ENCODE results near the gene NAA40.

NAA40 gene

DNA sequence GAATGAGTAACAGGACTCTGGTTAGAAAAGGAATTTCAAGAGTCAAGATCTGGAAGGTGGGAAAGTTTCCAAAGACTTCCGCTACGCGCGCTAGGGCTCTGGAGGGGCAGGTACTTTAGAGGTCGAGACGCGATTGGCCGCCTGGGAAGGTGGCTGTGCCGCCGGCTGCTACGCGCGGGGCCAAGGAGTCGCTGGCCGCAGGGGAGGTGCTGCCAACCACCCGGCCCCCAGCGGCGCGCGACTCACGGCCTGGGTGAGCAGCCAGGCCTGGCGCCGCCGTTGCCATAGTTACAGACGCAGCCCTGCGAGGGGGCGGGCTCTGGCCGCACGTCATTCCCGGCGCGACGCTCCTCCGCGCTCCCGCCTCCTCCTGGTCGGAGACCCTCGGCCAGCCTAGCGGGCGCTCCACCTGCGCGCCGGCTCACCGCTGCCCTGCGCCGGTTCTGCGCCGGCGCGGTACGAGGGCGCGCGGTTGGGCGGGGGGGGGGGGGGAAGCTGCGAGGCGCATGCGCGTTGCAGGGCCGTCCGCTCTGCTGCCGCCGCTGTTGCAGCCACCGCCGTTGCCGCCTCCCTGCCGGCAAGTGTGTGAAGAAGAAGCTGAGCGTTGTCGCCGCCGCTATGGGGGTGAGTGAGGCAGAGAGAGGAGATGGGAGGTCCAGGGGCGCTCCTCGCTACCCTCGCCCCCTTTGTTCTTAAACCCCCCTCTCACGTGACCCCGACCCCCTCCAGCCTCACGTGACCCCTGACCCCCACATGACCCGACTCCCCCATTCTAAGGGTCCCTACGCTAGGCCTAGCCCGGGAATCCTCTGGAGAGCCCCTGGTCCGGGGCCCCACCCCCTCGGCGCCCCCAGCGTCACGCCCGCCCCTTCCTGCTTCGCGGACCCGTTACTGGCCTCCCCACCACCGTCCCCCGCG is at the start of gene NAA40:
TSS of gene NAA40 (plus strand) at position 524 of the 918 bp plus-strand sequence. CDS start at position 619, 95 bp downstream.
- DNase-seq: peak; percentile 97

DNA sequence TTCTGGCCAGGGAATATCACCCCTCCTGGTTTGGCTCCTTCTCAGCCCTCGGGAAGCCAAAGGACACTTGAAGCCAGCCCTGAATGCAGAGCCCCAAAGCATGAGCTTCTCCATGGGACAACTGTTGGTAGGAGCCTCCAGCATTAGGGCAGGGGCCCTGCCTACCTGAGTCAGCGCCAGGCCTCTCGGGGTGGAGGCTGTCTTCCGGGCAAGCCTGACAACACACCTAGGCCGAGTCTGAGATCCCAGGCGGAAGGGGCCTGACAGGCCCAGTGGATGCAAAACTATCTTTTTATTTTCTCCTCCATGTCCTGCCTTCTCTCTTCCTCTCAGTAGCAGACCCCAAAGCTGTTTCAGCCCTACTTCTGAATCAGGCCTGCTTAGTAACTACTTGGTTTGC is 49.5 kb upstream of the NAA40 start:
- DNase-seq: no peak

DNA sequence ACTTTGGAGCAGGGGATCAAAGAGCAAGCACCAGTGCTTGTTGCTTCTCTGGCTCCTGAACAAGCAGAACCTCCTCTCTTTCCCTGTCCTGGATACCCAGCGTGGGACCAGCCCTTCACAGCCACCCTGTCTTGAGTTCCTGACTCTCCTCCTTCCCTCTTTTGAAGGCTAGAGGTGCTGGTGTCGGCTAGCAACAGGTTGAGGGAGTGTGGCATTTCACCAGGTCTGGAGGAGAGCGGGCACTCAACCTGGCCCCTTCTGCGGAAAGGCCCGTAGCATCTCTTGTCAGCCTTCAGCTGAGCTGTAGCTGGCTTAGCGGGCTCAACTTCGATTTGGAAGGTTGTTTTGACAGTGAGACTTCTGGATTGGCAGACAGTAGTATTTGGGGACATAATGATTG is 48.4 kb upstream of the NAA40 start:
- no peak for DNase-seq

DNA sequence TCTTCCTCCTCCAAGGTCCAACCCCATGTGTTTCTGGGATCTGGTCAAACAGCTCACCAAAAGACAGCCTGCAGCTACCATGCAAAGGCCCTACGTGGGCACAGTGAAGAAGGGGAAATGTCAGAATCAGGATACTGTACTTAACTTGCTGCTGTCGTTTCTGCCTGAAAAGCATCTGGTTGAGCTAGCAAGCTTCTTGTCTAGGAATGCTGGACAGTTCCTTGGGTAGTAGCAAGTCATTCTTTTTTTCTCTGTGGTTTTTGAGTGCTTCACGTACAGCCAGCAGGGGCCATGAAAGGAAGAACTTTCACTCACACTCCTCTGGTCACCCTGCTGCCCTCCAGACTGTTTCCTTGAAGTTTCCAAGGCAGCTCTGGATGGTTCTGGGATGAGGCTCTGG is 46.6 kb upstream of the NAA40 start:
- no peak for DNase-seq

DNA sequence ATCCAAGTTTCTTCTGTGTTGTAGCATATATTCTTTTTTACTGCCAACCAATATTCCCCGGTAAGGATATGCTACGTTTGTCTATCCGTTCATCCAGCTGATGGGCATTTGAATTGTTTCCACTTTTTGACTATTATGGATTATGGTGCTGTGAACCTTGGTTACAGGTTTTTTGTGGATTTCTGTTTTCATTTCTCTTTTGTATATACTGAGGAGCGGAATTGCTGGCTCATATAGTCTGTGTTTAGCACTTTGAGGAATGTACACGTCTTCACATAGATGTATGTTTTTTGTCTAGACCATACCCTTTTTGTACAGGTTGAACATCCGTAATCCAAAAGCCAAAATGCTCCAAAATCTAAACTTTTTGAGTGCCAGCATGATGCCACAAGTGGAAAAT is 45.4 kb upstream of the NAA40 start:
- no peak for DNase-seq

DNA sequence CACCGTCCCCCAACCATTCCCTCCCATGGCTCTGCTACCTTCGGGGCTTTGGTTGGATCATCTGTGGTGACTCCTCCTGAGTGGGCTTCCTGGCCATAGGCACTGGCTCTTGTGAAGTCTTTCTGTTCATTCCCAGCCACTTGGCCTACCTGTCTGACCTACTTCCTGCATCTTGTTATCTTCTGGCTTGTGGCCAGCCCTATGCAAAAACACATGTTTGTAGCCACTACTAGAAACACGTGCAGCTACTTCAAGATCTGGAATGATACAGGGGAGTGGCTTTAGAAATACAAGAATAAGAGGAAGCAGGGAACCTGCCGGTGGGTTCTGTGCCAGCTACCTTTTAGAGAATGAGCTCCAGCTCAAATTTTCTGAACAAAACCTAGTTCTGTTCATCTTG is 42.7 kb upstream of the NAA40 start:
- DNase-seq: no peak

DNA sequence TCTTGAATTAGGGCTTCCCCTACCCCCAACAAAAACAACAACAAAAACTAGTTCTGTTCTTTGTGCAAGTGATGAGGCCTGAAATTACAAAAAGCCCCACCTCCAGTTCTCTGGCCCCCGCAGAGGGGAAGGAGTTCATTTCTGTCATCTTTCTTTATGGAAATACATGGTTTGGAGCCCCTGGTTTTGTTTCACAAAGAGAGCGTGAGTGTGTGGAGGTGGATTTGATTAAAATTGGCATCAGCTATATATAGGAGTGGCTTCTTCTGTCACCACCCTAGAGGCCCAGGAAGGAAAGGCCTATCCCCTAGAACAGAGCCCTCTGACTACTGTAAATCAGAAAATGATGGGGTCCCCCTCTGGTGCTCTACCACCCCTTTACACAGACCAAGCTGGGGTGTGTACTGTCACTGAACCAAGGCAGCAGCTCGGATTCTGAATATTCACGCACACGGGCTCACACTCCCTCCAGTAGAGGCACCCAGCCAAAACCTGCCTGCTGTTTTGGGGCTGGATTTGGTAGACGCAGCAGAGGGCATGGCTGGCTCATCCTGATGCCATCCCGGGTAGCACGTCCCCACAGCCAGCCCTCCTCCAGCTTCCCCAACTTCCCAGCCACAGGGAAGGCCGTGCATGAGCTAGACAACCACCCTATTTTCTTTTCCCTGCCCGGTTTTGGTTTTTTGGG is 41.2 kb upstream of the NAA40 start:
- DNase-seq: no peak

DNA sequence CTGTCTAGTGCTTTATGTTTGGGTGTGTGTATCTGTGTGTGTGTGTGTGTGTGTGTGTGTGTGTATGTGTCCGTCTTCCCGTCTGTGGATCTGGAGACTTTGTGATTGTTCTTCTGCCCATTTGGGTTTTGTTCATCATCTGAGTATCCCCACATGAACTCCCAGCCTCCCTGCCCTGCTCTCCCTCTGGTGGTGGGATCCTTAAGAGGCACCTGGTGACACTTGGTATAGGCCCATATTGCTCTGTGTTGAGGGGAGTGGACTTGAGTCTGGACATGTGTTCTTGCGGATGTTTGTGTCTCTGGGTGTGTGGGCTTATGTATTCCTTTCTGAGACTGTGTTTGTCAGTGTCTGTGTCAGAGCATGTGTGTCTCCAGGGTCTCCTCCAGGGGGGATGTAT is 37.1 kb upstream of the NAA40 start:
- no peak for DNase-seq

DNA sequence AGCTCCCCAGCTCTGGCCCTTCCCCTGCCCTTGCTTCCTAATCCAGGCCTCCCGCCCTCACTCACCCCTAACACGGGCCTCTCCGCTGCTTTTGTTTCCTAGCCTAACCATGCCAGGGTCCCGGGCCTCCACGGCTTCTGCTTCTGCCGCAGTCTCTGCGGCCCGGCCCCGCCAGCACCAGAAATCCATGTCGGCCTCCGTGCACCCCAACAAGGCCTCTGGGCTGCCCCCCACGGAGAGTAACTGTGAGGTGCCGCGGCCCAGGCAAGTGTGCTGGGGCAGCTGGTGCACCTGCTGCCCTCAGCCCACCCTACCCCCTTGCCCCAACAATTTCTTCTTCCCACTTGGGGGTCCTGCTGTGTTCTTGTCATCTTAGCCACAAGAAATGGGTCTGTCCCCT is 34.9 kb upstream of the NAA40 start:
- DNase-seq: no peak

DNA sequence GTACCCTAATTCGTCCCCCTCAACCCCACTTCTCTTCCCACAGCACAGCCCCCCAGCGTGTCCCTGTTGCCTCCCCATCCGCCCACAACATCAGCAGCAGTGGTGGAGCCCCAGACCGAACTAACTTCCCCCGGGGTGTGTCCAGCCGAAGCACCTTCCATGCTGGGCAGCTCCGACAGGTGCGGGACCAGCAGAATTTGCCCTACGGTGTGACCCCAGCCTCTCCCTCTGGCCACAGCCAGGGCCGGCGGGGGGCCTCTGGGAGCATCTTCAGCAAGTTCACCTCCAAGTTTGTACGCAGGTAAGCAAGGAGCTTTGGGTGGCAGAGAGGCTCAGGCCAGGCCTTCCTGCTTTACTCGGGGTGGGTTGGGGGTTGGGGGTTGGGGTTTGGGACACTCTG is 34.1 kb upstream of the NAA40 start:
- DNase-seq: no peak

DNA sequence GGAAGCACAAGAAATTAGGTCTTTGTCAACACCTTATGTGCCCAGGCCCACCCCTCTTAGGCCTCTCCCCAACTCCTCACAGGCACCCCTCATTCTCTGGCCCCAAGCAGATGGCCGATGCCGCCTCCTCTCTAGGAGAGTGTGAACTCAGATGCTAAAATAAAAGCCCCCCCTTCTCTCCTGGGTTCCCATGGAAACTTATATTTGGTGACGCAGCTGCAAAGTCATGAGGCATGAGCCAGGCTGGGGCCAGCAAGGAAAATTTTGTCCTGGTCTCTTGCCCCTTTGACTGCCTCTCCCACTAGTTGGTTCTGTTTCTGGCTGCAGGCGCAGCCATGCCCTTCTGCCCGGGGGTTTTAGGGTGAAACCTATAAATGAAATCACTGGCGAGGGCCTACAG is 33.6 kb upstream of the NAA40 start:
- no peak for DNase-seq

DNA sequence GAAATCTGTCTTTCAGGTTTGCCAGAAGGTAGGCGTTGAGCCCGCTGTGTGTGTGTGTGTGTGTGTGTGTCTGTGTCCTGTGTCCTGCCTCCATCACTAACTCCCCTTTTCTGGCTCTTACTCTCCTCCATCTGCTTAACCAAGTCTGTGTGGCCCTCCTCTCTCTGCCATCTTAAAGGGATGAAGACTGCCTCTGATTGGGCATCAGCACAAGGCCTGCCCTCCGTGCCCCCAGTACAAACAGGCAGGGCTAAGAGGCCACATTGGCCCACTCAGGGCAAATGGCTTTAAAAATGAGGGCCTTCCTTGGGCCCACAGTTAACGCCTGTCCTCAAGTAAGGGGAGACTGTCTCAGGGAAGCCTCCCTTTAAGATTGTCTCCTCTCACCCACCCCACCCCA is 32.7 kb upstream of the NAA40 start:
- no peak for DNase-seq

DNA sequence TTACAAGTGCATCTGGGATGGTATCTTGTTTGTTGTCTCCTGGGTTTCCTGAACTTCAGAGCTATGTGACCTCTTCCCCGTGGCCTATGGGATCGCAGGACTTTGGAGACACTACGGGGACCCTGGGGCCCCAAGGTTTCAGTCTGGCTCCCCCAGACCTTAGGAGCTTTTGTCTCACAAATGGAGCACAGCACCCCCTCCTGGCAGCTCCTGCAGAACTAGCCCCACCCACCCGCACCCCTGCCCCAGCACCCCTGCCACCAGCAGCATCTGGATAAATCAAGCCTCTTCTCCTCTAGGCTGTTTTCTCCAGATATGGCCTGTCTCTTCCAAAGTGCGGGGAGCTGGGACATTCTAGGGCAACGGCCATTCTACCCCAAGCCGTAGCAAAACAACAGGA is 32.2 kb upstream of the NAA40 start:
- no peak for DNase-seq

DNA sequence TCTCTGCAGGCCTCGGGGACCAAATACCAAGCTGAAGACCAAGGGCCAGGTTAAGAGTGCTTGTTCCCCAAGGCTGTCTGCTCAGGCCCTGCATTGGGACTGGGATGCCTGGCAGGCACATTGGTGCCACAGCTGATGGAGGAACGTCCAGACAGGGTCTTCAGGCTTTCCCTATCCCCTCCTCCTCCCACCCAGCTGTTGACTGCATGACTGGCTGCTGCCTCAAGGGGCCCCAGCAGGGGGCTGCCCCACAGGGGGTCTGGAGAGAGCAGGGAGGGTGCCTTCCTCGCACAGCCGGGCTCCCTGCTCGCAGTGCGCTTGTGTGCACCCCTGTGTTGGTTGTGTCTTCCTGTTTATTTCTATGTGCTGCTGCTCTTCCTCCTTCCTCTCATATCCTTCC is 31.7 kb upstream of the NAA40 start:
- no peak for DNase-seq

DNA sequence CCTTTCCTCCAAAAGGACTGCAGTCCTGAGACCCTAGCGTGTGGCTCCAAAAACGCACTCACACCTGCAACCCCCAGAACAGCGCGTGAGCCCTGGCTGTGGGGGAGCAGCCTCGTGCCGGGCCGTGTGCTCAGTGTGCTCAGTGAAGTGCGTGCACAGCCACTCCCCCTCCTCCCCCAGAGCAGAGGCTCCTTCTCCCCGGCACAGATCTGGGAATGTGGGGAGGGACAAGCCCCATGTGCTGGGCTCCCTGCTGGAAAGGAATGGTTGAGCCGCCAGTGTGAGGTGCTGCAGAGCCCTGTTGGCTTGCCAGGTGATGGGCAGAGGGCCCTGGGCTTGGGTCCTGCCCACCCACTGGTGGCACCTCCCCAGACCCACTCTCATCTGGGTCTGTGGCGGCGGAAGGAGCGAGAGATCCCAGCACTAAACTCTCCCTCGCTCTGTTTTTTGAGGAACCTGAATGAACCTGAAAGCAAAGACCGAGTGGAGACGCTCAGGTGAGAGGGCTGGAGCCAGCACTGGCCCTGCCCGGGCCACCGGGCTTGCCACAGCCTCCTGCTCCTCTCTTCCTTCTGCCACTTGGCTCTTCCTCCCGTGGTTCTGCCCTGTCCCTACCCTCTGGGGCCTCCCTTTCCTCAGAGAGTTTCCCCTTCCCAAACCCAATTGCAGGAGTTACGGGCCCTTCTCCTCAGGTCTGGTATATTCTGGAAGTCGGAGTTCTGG is 30.8 kb upstream of the NAA40 start:
- no peak for DNase-seq

DNA sequence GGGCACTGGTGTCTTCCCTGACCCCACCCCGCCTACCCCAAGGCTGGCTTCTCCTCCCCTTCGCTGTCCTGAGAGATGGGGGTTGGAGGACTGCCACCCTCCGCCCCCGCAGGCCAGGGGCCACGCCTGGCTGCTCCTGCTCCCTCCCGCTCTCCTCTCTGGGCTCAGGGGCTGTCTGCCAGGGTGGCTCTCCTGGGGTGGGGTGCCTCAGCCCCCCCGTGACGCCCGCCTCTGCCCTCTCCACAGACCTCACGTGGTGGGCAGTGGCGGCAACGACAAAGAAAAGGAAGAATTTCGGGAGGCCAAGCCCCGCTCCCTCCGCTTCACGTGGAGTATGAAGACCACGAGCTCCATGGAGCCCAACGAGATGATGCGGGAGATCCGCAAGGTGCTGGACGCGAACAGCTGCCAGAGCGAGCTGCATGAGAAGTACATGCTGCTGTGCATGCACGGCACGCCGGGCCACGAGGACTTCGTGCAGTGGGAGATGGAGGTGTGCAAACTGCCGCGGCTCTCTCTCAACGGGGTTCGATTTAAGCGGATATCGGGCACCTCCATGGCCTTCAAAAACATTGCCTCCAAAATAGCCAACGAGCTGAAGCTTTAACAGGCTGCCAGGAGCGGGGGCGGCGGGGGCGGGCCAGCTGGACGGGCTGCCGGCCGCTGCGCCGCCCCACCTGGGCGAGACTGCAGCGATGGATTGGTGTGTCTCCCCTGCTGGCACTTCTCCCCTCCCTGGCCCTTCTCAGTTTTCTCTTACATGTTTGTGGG is 30.0 kb upstream of the NAA40 start:
- DNase-seq: no peak

DNA sequence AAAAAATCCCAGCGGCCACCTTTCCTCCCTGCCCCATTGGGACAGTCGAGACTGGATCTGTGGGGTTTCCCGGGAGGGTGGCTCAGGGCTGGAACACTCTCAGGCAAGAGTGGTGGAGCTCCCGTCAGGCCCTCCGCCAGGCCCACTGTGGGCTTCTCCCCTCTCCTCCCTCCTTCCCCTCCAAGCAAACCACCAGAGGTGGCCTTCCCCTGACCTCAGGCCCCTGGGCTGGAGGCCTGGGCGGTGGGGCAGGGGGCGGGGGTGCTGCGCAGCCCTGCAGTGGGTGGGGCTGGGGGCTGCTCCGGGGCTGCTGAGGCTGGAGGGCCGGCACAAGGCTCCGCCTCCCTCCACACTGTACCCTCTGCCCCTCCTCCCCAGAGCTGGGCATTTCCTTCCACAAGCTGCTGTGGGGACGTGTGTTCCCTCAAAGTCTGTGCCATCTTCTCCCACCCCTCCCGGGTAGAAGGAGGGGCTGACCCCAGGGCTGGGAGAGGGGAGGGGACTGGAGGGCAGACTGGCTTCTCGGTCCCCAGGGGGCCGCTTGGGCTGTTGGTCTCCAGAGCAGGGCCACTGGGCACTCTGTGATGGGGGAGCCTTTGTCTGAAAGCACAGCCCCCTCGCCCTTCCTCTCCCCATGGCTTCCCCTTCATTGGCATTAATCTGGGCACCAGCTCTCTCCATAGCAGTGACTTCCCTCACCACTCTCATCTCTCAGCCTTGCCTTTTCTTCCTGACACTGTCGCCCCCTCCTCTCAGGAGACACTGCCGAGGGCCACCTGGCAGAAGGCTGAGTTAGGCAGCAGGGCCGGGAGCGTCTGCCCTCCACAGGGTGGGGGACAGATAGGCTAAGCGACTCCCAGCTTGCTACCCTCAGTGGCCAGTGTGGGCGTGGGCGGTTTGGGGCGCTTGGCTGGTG is 29.0 kb upstream of the NAA40 start:
- DNase-seq: no peak

DNA sequence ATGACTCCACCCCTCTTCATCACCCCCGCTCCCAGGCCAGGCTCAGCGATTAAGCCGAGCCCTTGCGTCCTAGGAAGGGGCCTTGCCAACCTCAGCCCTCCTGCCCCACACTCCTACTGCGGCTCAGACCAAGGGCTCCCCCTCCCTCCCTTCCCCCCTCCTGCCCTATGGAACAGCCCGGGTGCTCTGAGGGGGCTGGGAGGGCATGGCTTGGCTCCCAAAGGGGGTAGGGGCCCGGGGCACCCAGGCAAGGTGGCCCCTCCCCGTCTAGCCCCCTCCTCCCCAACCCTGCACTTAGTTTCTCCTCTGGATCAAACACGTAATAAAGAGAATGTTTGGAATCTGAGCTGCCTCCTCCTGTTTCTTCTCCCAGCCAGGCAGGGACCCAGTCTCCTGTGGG is 28.1 kb upstream of the NAA40 start:
- no peak for DNase-seq

DNA sequence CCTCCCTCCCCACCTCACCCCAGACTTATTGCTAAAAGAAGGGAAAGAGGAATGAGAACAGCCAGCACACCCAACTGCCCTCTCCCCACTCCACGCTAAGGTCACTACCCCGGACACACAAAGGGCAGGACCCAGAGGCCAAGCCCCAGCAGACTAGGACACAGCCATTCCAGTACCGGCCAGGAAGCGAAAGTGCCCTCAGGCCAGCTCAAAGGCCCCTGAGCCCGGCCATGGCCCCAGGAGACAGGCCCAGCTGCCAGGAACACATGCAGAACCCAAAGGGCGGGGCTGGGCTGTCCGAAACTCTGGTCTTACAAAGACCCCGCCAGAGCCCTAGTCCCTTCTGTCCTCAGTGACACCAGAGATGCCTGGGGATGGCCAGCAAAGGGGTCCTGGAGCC is 27.4 kb upstream of the NAA40 start:
- DNase-seq: no peak

DNA sequence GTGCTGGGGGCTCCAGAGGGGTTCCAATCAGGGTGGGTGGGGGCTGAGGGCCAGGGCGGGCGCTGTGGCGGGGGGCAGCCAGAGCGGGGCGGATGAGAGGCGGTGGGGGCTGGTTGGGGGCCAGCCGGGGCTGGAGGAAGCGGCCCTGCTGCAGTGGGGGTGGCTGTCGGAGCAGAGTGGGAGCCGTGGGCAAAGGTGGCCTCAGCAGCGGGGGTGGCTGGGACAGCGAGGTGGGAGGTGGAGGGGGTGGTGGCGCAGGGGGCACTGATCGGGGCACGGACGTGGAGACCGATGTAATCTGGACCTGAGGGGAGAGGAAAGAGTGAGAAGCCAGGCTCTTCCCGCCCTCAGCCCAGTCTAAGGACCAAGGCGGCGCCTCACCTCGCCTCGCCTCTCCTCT is 26.9 kb upstream of the NAA40 start:
- no peak for DNase-seq

DNA sequence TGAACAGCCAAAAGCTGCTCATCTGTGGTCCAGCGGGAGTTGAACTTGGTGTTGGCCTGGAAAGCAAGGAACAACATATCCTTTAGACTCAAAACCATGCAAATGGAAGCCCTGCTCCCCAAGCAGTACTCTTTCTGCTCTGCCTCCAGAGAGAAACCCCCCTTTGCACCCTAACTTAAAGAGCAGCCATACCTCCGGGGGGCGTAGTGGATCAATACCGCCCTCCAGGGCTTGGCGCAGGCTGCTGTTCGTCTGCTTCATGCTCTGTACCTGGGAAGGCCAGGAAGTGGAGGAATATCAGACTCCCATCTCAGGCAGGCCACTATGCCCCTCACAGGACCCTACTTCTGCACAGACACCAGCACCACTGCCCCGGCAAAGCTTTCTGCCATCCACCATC is 26.1 kb upstream of the NAA40 start:
- DNase-seq: no peak

Measured in COR-L47 (cell line).